GM19043 (cell line): ENCODE measurements around the gene NKAIN1.

Experiments used
- ATAC-seq: cut with Tn5 transposase; IDR thresholded peaks from one replicate; pipeline ENCODE4 v1.9.1; 2021; ENCODE audit warnings: low read depth; ENCODE audit not compliant: unreplicated experiment

NKAIN1 gene

GRCh38 chr1:31234123-31234708, 5.5 kb downstream of the NKAIN1 start:
- no peak for ATAC-seq

- no peak for ATAC-seq
These were observed 7.0 kb downstream of the NKAIN1 start for GRCh38 chr1:31232689-31233088.

GRCh38 chr1:31231802-31232201, 7.9 kb downstream of the NKAIN1 start:
- ATAC-seq, result no peak

GRCh38 chr1:31230378-31230777, 9.3 kb downstream of the NKAIN1 start:
- ATAC-seq, result no peak

GRCh38 chr1:31228986-31229385, 10.7 kb downstream of the NKAIN1 start:
- no peak for ATAC-seq

- no peak for ATAC-seq
These were observed 11.7 kb downstream of the NKAIN1 start for GRCh38 chr1:31227891-31228568.

GRCh38 chr1:31224068-31224467, 15.6 kb downstream of the NKAIN1 start:
- ATAC-seq, result no peak

GRCh38 chr1:31222176-31222575, 17.5 kb downstream of the NKAIN1 start:
- ATAC-seq, result no peak

GRCh38 chr1:31221072-31221471, 18.6 kb downstream of the NKAIN1 start:
- no peak for ATAC-seq

- no peak for ATAC-seq
These were observed 20.2 kb downstream of the NKAIN1 start for GRCh38 chr1:31219489-31219888.

GRCh38 chr1:31218705-31219104, 21.0 kb downstream of the NKAIN1 start:
- ATAC-seq, result no peak

GRCh38 chr1:31216016-31216415, 23.7 kb downstream of the NKAIN1 start:
- no peak for ATAC-seq

- no peak for ATAC-seq
These were observed 24.6 kb downstream of the NKAIN1 start for GRCh38 chr1:31215065-31215570.

- no peak for ATAC-seq
These were observed 25.2 kb downstream of the NKAIN1 start for GRCh38 chr1:31214316-31215064.

GRCh38 chr1:31208361-31208945, 31.2 kb downstream of the NKAIN1 start:
- no peak for ATAC-seq

- no peak for ATAC-seq
These were observed 32.1 kb downstream of the NKAIN1 start for GRCh38 chr1:31207569-31207968.

- no peak for ATAC-seq
These were observed 32.6 kb downstream of the NKAIN1 start for GRCh38 chr1:31207046-31207445.

- ATAC-seq, result no peak
These were observed 36.5 kb downstream of the NKAIN1 start for GRCh38 chr1:31203215-31203614.

- ATAC-seq, result no peak
These were observed 37.7 kb downstream of the NKAIN1 start for GRCh38 chr1:31201931-31202360.

GRCh38 chr1:31199949-31200348, 39.7 kb downstream of the NKAIN1 start:
- no peak for ATAC-seq

GRCh38 chr1:31199236-31199790, 40.4 kb downstream of the NKAIN1 start:
- ATAC-seq, result no peak
